Measurements from ENCODE around the gene SRSF4. TPM values are rescaled to one million over a fixed set of nuclear protein-coding genes. Genes with fewer than 3 reads are reported as not detected.

Gene SRSF4
- total and polyA plus RNA-seq, 2 of the 8 experiments (the other 6 are each of a cell fraction or from before 2014, with no cell fraction given) = 34.9 to 86.5 TPM

GRCh38 chr1:29197993-29198392 is 16.3 kb upstream of the SRSF4 start:
- CTCF ChIA-PET (ENCODE audit: partially characterized antibody) = interaction anchor here (0.6 to 2.8 kb wide), 36 partner anchors 10 to 1914 kb away, joined by 3 to 29 read pairs (median 5); partner anchors contain the start of genes SRSF4 and TMEM200B
- H2BK15ac ChIP-seq (ENCODE audit: low read length) = 0 out of 2 replicates have a peak overlapping the region, but pooled peaks have one; percentile 16
- H3K4me2 ChIP-seq (ENCODE audit: insufficient read depth in 1 of 2, low read depth in 2 of 2, low read length in 2 of 2) = no peak overlapping the region
- no peak overlapping the region for H4K91ac ChIP-seq (replicated peaks; ENCODE audit: insufficient read length, low read length)
- no peak overlapping the region for H2BK12ac ChIP-seq (ENCODE audit: low read depth, low read length)
- H3K27ac ChIP-seq (ENCODE audit: low read depth, low read length) = no peak overlapping the region
- no peak overlapping the region for H3K9ac ChIP-seq (replicated peaks in 1 of 4; ENCODE audit: extremely low read depth in 1 of 4, low read depth in 3 of 4, low read length in 3 of 4)
- H3K23ac ChIP-seq (ENCODE audit: insufficient read length) = no peak overlapping the region
- H3K79me1 ChIP-seq (ENCODE audit: low read depth, low read length) = no peaks in the 10 kb centered on the region
- H3K4me3 ChIP-seq (ENCODE audit: extremely low read depth in 1 of 4, insufficient read depth in 2 of 4, low read depth in 3 of 4, low read length in 4 of 4) = no peak overlapping the region
- no peaks in the 10 kb centered on the region for H3K79me2 ChIP-seq (ENCODE audit: control insufficient read depth in 1 of 2, insufficient read depth in 2 of 2, low read length in 2 of 2)
- H3K4ac ChIP-seq (replicated peaks; ENCODE audit: insufficient read length, low read depth, low read length) = no peak overlapping the region
- no peak overlapping the region for H2BK20ac ChIP-seq (ENCODE audit: low read length)
- POLR2A ChIA-PET (ENCODE audit: partially characterized antibody) = interaction anchor here (0.8 to 5.2 kb wide), 9 partner anchors 12 to 283 kb away, joined by 3 to 37 read pairs (median 4); partner anchors contain the start of genes EPB41, SRSF4 and TMEM200B
- H3K14ac ChIP-seq (ENCODE audit: insufficient read length) = no peak overlapping the region
- H4K8ac ChIP-seq (ENCODE audit: extremely low read depth, insufficient read depth, low read length) = no peak overlapping the region
- no peak for FAIRE-seq
- peaks cover 0 to 6% (median 2%) of the 10 kb centered on the region in 4 experiments; a peak in 2 of 7 replicates for H3K4me1 ChIP-seq (replicated peaks in 1 of 4; ENCODE audit: control insufficient read depth in 3 of 4, insufficient read depth in 4 of 4, low read length in 3 of 4)
- no peak overlapping the region for H2BK120ac ChIP-seq (replicated peaks; ENCODE audit: low read depth, low read length)
- no peak for DNase-seq (ENCODE audit: low read depth in 1 of 2, low spot score in 2 of 2)
- H3K36me3 ChIP-seq (ENCODE audit: control insufficient read depth in 2 of 4, insufficient read depth in 4 of 4, low read length in 3 of 4) = peaks cover 2 to 24% (median 20%) of the 10 kb centered on the region in 4 experiments; a peak in 6 of 8 replicates
- no peak overlapping the region for H3K18ac ChIP-seq (ENCODE audit: extremely low read depth, low read length)
- 91% methylated on average over 12 of the region's 12 CpGs; no CpG with 5 or more reads in 1 of the 2 experiments for WGBS, 2 experiments (ENCODE audit: extremely low coverage in 1 of 2, insufficient coverage in 1 of 2, insufficient read length in 1 of 2, insufficient replicate concordance in 2 of 2, low coverage in 1 of 2, low lambda C conversion rate in 2 of 2, missing lambda C conversion rate in 1 of 2)
- H3K27me3 ChIP-seq (replicated peaks in 1 of 4; ENCODE audit: control insufficient read depth in 3 of 4, extremely low read depth in 1 of 4, insufficient read depth in 3 of 4, low read length in 3 of 4) = no peaks in the 10 kb centered on the region
- H2AK5ac ChIP-seq (ENCODE audit: low read depth, low read length) = no peak overlapping the region
- no peak overlapping the region for H2BK5ac ChIP-seq (ENCODE audit: low read depth, low read length)
- no peaks in the 10 kb centered on the region for H4K20me1 ChIP-seq (replicated peaks in 1 of 2; ENCODE audit: control insufficient read depth in 1 of 2, insufficient read depth in 2 of 2, low read length in 2 of 2)
- no peak overlapping the region for H2AFZ ChIP-seq (ENCODE audit: low read length)
- no peaks in the 10 kb centered on the region for H3K9me3 ChIP-seq (ENCODE audit: insufficient read depth in 2 of 2, low read depth in 1 of 2, low read length in 1 of 2)
- no peaks in the 10 kb centered on the region for H3K23me2 ChIP-seq (ENCODE audit: low read depth, low read length)
- no peak overlapping the region for H3K56ac ChIP-seq (replicated peaks; ENCODE audit: insufficient read length, low read depth, low read length)
- no peak overlapping the region for H4K5ac ChIP-seq (ENCODE audit: insufficient read length, low read depth, low read length)
- no peak for TF ChIP-seq POLR2A (IDR thresholded peaks at IDR 0.05; ENCODE audit: control extremely low read depth in 1 of 2, low read depth in 2 of 2, low read length in 2 of 2)
- TF ChIP-seq TBP (IDR thresholded peaks at IDR 0.05; ENCODE audit: low read depth, low read length) = no peak
- TF ChIP-seq CEBPB (IDR thresholded peaks at IDR 0.05; ENCODE audit: low read depth, low read length) = no peak
- no peak for TF ChIP-seq RBBP5 (IDR thresholded peaks at IDR 0.05; ENCODE audit: borderline replicate concordance, low read depth, low read length)
- TF ChIP-seq JUN (IDR thresholded peaks at IDR 0.05; ENCODE audit: low read depth, low read length) = no peak
- no peak for TF ChIP-seq E2F6 (IDR thresholded peaks at IDR 0.05)
- TF ChIP-seq SP2 (IDR thresholded peaks at IDR 0.05; ENCODE audit: low read length) = no peak
- TF ChIP-seq MAX (IDR thresholded peaks at IDR 0.05) = no peak
- TF ChIP-seq RFX5 (IDR thresholded peaks at IDR 0.05; ENCODE audit: borderline replicate concordance, low read depth, low read length) = no peak
- no peak for TF ChIP-seq TCF12 (IDR thresholded peaks at IDR 0.05; ENCODE audit: low read depth, low read length)
- TF ChIP-seq HDAC6 (IDR thresholded peaks at IDR 0.05; ENCODE audit: low read depth, low read length) = no peak
- no peak for TF ChIP-seq FOSL1 (IDR thresholded peaks at IDR 0.05; ENCODE audit: insufficient read depth, low read depth, low read length)
- TF ChIP-seq TAF1 (IDR thresholded peaks at IDR 0.05; ENCODE audit: low read depth, low read length) = no peak
- no peak for TF ChIP-seq SRF (IDR thresholded peaks at IDR 0.05; ENCODE audit: low read depth, low read length)

Data from H1 (cell line).